Measurements from ENCODE around the gene CATSPERE. TPM values are rescaled to one million over a fixed set of nuclear protein-coding genes. Genes with fewer than 3 reads are reported as not detected.
"Not testable (repeated sequence)": the region's sequence is repeated elsewhere in the genome, so short reads cannot be mapped to it uniquely, and the experiment has no call there.

The CATSPERE gene
- total RNA-seq, 1 donor from 2014 or later, result 0.64 TPM

DNA sequence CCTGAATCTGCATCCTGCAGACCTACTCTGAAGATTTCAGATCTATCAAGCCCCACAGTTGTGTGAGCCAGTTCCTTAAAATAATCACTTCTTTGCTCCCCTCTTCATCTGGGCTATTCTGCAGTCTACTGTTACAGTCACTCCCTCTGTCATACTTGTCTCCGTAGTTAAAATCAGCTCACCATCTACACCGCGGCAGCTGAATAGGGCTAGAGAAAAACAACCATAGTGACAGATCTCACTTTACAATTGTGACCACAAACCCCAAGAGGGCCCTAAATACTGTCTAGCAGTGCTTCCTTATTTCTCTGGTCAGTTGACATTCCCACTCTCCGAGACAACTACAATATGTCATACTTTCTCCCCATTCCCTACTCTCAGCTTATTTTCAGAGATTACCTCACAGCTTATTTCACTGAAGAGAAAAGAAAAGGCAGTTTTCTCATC is 204.7 kb downstream of the CATSPERE start:
- no peak for ATAC-seq

DNA sequence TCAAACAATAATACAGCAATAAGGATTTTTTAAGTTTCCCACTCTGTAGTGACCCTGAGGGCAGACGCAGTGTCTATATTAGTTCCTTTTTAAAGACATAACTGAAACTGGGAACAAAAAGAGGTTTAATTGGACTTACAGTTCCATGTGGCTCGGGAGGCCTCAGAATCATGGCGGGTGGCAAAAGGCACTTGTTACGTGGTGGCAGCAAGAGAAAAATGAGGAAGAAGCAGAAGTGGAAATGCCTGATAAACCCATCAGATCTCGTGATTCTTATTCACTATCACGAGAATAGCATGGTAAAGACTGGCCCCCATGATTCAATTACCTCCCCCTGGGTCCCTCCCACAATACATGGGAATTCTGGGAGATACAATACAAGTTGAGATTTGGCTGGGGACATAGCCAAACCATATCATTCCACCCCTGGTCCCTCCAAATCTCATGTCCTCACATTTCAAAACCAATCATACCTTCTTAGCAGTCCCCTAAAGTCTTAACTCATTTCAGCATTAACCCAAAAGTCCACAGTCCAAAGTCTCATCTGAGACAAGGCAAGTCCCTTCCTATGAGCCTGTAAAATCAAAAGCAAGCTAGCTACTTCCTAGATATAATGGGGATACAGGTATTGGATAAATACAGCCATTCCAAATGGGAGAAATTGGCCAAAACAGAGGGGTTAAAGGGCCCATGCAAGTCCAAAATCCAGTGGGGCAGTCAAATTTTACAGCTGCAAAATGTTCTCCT is 205.8 kb downstream of the CATSPERE start:
- ATAC-seq, result not testable (repeated sequence)

- no peak for ATAC-seq
Measured at GRCh38 chr1:244667797-244668196, 206.7 kb downstream of the CATSPERE start.

DNA sequence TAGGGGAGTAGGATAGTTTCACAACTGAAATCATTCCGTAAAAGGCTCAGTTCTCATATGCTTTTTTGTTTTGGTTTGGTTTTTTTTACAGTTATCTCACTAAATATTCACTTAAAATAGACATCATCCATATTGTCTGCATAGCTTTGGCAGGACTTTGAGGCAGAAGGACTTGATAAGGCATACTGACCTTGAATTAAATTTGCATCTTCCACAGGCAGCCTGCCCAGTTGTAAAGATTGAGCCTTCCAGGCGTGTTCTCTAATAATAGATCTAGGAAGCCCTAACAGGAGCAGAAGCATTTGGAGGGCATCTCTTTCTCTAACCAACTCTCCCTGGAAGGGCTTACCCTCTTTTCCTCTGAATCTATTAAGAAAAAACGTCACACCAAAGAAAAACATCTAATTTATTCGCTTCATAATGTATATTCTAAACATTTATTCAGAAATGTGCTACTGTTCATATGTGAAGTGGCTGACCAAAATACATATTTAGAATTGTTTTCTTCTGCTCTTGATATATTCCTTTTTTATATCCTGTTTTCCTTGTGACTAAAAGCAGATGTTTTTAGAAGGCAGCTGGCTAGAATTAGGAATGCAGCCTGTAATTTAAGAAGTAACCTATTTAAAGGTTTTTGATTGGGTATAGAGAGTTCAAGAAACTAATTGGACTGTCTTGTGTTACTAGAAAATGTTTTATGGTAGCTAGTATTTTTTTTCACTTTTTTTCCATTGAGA is 212.0 kb downstream of the CATSPERE start:
- no peak for ATAC-seq

DNA sequence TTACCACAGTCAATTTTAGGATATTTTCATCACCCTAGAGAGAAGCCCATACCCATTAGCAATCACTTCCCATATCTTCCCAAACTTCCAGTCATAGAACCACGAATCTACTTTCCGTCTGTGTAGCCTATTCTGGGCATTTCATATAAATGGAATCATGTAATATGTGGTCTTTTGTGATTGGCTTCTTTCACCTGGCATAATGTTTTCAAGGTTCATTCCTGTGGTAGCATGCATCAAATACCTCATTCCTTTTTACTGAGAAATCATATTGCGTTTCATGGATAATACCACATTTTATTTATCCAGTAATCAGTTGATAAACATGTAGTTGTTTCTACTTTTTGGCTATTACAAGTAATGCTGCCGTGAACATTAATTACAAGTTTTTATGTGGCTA is 213.4 kb downstream of the CATSPERE start:
- no peak for ATAC-seq

GRCh38 chr1:244675167-244675566 is 214.1 kb downstream of the CATSPERE start:
- no peak for ATAC-seq

DNA sequence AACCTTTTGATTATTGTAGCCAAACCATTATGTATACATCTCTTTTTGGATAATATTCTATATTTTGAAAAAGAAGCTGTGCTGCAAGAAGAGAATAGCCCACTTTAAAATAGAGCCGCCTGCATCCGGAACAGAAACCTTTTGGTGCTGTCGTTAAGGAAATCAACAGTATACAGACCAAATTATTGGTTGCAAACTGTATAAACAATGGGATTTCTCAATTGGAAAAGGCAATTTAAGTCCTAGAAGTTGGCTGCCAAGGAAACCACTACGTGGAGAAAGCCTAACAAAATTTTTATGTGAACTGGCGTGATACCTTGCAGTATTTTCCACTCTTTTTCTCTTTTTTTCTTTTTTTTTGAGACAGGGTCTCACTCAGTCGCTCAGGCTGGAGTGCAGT is 217.6 kb downstream of the CATSPERE start:
- no peak for ATAC-seq

DNA sequence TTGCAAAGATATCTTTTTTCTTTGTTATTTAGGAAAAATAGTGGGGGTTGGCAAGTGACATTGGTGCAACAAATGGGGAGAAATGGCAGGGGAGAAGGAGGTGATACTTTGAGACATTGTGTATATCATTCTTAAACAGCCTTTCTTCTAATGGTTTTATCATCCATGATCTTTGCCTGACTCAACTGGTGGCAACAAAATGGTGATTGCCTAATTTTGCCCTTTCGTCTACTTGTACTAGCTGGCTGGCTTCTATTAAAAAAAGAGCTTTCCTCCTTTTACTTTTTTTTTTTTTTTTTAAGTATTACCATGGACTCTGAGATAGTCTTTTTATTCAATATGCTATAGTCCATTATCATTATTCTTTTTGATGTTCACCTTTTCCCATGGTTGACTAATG is 219.6 kb downstream of the CATSPERE start:
- no peak for ATAC-seq

- not testable (repeated sequence) for ATAC-seq
Measured at GRCh38 chr1:244682087-244682486, 221.0 kb downstream of the CATSPERE start.

Other genes with a start within 250 kb of the CATSPERE start
- gene ADSS2, start 9.4 kb upstream of the CATSPERE start, total RNA-seq, result 26.3 TPM
- 17.0 TPM for gene DESI2, start 191.9 kb downstream of the CATSPERE start, total RNA-seq